HUDEP-2 (cell line): ENCODE data around the gene ROBO1.
"Not testable (repeated sequence)": the region's sequence is repeated elsewhere in the genome, so short reads cannot be mapped to it uniquely, and the experiment has no call there.

Experiments used
- DNase-seq, 76 experiments: peaks; one replicate each; lab custom pipeline; 2025; ENCODE audit not compliant: unreplicated experiment in 76 of 76; lab: John Stamatoyannopoulos, UW

The ROBO1 gene

DNA sequence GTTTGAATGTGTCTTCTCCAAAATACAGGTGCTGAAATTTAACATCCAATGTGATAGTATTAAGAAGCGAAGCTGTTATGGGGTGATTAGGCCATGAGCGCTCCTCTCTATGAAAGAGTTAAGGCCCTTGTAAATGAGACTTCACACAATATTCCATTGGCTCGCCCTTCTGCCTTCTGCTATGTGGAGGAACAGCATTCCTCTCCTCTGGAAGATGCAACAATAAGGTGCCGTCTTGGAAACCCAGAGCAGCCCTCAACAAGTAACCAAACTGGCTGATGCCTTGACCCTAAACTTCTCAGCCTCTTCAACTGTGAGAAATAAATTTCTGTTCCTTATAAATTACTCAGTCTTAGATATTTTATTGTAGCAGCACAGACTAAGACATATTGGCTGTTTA is 874.6 kb downstream of the ROBO1 start:
- DNase-seq: no peak

DNA sequence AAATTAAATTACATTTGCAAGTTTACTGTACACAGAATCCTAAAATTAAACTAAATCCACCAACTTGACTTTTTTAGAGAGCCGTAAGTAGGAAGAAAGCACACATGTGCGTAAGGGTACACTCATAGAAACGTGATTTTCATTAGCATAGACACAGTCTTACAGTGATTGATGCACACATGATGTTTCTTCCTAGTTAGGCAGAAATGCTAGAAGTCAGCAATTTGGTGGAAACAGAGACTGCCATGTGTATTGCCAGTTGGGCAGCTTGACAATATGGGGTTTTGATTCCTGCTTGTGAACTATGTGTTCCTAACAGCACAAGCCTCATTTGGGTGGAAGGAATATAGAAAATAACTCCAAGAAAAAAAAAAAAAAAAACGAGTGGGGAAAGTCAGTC is 878.5 kb downstream of the ROBO1 start:
- no peak for DNase-seq

DNA sequence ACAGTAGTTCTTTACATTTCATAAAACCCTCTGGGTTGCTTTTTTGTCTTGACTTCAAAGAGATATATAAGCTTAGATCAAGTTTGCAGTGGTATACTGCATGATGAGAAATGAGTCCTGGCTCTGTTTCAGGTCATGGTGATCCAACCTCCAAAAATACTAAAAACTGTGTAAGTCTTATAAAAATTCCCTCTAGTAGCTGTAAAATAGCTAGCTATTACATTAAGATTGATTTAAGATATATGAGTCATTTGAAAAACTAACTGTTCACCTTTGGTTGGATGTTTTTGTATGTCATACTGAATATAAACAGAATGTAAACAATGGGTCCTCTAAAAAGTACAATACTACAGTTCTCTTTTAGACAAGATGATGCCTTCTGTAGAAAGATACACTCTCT is 879.2 kb downstream of the ROBO1 start:
- no peak for DNase-seq

DNA sequence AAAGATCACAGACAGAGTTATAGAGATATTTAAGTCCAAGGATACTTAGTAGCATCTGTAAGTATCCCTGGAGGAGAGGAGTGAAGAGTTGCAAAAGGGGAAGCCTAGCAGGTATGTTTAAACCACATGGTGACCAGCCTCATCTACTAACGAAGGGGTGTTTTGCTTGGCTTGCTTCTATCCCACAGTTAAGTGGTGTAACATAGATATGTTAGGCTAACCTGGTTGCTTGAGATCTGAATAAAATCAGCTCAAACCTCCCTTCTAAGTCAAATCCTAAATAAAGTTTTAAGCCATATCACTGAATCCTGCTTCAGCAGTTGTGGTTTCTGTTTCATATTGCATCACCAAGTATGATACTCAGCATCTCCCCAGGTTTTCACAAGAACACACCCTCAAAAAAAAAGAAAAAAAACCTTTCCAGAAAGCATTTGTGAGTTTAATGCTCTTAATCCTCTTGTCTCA is 880.2 kb downstream of the ROBO1 start:
- DNase-seq: no peak

DNA sequence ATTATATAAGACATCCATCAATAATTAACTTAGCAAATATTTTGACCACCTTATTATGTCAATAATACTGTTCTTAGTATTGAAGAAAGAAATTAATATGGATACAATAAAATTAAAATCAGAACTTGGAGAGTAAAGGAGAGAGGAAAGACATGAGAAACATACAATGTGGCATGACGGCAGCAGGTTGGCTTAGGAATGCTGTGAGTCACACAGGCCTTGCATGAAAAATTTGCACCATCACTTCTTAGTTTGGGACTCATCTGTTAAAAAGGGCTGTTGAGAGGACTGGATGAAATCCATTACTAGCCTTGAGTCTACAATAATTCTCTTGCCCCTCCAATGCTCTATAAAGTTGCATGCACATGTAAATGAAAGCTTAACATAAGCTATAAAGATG is 880.8 kb downstream of the ROBO1 start:
- no peak for DNase-seq

DNA sequence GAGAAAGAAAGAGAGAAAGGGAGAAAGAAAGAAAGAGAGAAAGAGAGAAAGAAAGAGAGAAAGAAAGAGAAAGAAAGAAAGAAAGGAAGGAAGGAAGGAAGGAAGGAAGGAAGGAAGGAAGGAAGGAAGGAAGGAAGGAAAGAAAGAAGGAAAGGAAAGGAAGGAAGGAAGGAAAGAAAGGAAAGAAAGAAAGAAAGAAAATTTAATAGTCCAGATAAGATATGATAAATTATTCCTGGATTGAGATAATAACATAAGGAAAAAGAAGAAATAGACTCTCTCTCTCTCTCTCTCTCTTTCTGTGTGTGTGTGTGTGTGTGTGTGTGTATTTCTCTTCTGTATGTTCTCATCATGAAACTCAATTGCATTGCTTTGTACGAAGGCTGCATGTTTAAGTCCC is 883.2 kb downstream of the ROBO1 start:
- DNase-seq: not testable (repeated sequence)

DNA sequence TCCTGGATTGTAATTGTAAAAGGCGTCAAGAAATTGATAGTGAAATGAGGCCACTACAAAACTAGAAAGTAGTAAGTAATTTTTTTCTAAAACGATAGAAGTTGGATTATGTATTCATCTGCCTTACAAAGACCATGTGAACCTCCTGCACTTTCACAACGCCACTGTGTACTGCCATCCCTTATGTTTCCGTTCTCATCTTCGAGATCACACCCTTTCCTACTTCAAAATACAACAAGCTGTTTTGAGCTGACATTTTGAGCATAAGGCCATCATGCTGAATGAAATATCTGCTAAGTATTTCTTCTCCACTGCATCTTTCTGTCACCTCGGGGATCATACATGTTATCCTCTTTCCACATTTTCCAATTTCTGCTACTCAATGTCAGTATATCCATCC is 885.5 kb downstream of the ROBO1 start:
- DNase-seq: no peak

DNA sequence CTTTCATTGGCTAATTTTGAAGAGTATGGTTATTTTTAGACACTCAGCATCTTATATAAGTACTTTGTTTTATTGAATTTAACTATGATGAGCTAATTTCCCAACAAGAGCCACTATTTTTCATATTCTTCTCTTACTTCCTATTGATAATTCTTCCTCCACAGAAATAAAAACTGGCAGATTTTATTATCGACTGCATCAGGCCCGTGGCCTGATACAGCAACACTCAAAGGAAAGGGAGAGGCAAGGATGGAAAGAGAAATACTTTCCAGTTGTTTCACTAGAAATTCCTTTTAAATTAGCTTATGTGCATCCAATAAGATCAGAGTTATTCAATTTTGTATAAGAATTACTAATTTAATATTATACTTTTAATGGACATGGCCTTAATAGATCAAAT is 886.3 kb downstream of the ROBO1 start:
- DNase-seq: no peak

DNA sequence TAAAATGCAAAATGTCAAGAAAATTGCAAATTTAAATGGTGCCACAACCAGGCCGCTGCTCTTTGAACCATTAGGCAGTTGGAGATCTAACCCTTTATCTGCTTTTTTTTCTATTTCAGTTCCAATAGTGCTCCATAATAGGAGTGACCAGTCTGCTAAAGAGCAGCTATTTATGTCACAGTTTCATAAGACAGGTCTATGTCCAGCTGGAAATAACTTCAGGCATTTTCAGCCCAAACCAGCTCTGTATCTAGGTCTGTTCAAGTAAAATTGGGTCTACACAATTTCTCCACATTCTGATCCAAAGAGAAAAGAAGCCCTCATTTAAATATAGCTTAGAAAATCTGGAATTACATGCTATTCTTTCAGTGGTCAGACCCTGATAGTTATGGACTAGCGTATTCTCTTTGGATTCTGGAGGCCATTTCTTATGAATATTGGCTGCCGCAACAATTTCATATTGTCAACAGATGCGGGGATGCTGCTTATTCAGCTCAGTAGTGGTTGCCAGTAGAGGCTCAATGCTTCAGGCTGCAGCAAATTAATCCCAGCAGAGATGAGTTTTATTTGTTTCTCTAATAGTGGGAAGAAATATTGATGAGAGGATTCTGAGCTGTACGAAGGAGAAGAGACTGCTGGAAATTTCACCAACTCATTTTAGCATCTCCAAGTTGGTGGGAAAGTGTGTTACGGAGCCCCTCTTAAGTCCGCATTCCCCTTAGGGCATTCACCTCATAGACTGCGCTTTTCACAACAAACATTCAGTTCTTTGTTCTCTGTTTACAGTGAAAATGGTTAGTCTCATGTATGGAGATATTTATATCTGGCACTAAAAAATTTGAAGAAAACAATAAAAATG is 887.0 kb downstream of the ROBO1 start:
- DNase-seq: no peak

DNA sequence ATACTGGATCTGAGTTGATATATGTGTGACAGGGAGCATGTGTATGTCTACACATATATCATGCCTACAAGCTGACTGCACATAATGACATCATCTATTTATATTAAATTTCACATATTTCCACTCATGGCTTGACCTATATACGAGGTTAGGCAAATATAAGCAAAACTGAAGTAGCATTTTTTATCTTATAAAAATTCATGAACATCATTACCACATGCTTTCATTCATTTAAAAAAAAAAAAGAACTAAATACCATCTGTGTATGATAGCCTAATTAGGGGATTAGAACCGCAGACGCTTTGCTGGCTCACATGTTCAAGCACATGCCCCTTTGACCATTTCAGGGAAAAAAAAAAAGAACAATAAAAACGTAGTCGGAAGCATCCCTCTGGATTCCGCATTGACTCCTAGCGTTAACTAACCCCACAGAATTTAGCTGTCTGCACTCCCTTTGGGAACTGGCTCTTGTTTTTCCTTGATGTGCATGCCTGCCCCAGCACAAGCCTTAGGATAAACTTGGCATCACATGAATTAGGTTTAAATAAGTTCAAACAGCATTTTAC is 888.4 kb downstream of the ROBO1 start:
- no peak for DNase-seq

DNA sequence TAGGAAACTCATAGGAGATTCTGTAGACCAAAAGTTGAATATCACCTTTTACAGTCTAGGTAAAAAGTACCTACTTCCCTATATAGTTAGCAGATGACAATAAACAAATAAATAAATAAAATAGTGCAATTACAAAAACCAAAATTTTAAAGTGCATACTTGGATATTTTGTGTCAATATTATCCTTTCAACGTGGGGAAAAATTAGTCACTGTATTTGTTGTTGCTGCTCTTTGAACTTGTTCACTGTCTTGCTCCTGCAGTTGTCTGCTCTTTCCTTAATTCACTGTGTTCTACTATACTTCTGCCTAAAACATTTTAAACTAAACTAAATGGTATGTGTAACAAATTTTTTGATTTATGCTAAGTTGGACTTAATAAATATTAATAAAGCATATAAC is 889.0 kb downstream of the ROBO1 start:
- DNase-seq: no peak

DNA sequence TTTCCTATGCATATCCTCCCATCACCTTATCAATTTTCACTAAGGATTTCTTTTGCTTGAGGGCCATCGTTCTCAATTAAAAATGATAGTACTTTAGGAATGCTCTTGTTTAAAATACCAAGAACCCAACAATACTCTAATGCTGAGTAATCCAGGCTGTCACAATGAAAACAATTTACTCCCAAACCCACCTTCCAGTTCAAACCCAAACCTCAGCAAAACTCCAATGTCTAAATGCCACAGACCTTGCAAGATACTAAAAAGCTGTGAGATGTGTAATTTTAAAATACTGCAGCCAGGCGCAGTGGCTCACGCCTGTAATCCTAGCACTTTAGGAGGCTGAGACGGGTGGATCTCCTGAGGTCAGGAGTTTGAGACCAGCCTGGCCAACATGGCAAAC is 889.8 kb downstream of the ROBO1 start:
- no peak for DNase-seq

DNA sequence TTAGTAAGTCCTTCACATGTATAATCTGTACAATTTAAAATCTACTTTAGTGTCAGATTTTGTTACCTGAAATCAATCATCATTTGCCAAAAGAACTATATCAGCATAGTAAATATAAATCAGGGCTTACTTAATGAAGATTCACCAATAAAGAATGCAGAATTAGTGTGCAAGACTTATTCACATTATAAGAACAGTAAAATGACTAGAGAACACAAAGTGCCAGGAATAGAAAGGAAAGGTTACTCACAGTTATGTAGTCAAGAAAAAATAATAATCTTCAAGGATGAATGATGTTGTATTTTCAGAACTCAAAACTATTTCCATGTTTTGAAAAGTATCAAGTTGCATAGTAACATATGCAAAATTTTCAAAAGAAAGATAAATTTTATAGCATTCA is 891.9 kb downstream of the ROBO1 start:
- no peak for DNase-seq

DNA sequence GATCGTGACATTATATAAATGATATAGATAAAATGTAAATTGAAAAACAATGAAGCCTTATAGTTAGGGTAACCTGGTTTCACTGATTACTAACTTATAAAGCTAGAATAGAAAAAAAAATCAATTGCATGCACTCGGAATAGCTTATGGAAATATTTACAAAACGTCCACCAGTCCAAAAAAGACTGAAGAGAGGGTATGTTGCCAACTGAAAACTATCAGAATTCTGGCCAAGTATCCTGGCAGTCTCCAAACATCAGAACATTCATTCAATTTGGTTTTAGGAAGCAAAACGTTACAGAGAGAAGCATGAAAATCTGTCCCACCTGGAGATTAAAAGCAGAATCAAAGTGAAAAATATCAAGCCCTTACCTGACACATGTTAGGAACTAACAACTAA is 892.4 kb downstream of the ROBO1 start:
- DNase-seq: no peak

DNA sequence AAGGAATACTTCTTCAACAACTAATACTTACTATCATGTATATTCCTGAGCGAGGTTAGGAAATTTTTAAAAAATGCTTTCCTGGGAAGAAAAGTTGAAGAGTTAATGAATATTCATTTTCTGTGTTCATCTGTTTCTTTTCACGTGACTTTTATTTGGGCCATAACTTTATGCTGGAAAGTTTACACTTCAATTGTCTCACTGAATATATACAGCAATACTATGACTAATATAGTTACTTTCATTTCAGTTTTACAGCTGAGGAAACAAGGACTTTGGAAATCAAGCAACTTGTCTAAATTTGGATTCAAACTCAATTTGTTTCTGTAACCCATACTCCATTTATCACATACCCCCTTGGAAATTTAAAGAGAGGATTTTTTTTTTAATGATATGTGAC is 894.2 kb downstream of the ROBO1 start:
- DNase-seq: no peak

DNA sequence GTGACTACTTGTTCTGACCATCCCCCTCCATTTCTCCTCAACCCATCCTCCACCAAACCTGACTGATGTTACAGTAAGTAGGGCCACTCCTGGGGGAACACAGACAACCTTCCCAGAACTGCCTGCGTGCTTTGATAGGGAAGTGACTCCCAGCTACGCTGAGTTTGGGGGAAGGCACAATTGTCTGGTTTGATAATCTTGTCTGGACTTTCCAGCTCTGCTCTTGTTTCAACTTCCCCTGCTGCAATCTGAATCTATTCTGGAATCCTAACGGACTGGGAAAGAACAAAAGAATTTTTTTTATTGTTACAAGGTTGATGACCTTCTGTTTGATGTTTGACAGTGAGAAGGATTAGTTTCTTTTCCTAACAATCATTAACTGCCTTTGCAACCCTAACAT is 895.6 kb downstream of the ROBO1 start:
- no peak for DNase-seq

DNA sequence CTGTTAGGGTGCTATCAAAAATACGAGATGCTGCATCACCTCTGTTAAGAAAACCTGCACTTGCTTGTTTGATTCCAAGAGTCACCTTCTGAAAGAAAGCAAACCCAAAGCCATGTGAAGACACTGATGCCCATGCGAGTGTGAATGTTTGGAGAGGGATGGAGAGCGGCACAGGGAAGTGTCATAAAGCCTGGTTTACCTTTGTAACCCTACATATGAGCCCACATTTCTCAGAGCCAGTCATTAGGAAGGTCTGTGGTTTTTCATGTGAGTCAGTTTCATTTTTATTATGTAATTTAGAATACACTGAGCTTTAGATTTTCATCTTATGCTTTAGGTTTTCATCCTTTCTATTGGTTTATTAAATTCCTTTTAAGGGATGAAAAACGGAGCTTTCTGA is 896.8 kb downstream of the ROBO1 start:
- DNase-seq: no peak

DNA sequence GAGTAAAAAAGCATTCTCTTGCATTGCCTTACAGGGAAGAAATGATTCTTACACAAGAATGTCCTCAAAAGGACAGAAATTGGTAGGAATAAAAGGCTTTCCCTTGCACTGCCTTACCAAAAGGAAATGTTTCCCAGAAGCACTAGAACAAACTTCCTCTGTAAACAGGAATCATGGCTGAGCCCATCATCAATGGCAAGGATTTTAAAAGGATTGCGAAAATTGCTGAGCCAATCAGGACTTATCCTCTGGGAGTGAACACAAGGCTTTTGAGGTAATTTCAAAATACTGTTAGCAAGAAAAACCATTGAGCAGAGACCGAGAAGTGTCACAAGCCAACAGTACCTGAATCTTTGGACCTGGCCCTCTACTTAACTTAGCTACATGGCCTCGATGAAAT is 897.3 kb downstream of the ROBO1 start:
- DNase-seq: no peak

DNA sequence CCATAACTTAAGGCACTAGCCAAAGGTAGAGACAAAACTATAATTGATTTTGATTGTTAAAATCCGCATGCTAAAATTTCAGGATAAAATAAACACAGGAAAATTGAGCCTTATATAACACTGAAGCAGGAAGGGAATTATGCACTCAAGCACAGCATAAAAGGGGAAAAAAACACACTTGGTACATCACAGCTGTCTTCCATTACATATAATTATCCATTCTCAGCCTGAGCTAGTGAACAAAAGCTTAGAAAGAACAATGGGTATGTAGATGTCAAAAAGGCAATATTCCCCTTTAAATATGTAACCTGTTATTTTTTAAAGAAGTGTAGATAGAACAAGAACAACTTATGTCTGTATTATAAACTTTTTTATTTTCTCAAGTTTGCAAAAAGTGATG is 899.2 kb downstream of the ROBO1 start:
- DNase-seq: no peak

DNA sequence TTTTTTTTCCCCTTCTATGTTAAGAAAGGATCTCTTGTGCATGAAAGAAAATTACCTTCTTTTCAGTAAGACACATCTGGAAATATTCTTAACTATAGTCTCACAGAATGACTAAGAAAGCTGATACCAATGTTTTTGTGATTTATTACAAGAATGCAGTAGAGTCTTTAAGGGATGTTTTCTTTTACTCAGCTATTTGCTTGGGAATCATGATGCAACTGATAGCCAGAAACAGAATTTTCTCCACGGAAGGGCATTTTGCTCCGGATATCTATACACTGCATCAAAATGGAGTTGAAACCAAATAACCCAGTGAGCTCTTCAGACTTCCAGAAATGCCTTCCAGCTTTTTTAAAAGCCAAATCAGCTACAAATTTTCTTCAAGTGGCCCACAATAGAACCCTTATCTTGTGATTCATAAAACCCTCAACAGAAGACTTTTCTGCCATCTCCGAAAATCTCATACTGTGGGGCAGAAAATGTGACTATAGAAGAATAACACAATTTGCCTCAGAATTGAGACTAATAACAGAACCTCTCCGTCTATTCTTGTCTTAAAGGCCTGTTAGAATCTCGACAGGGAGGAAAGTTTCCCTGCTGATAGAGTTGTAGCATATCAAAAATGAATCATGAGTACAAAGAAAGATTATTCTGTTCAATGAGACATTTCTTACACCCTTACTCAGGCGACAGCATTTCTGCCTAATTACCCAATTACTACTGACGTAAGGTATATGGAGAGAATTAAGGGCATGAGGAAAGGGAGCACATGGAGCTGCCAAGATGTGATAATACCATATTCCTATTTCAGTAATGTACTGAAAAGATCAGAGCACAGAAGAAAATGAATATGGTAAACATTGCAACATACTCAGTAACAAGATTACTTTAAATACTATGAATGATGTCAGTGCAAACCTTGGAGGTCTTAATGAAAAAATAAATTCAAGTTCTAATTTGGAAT is 900.1 kb downstream of the ROBO1 start:
- DNase-seq: no peak
